Ascending aorta (tissue), 2 donors: ENCODE measurements around the gene SQSTM1. TPM values are rescaled to one million over a fixed set of nuclear protein-coding genes. Genes with fewer than 3 reads are reported as not detected.

Experiments
- DNase-seq, 2 donors: peaks; one replicate each; pipeline ENCODE4 v3.0.0-alpha.2; 2019; ENCODE audit warnings: low spot score in 2 of 2
- H3K27ac ChIP-seq, 2 donors: fragments of 200-600 bp; sonication (generic); one replicate each; pipeline ENCODE4 v1.5.1; 2016 to 2017; ENCODE audit warnings: mild to moderate bottlenecking in 1 of 2
- H3K27me3 ChIP-seq: fragments of 200-600 bp; sonication (generic); one replicate; pipeline ENCODE4 v1.5.1; 2017
- H3K36me3 ChIP-seq, 2 donors: fragments of 200-600 bp; sonication (generic); one replicate each; pipeline ENCODE4 v1.5.1; 2016
- H3K4me1 ChIP-seq, 2 donors: fragments of 200-600 bp; sonication (generic); one replicate each; pipeline ENCODE4 v1.5.1; 2016 to 2017; ENCODE audit warnings: mild to moderate bottlenecking in 1 of 2
- H3K4me3 ChIP-seq, 2 donors: fragments of 200-600 bp; sonication (generic); one replicate each; pipeline ENCODE4 v1.5.1; 2016 to 2017; ENCODE audit warnings: mild to moderate bottlenecking in 1 of 2
- H3K9me3 ChIP-seq, 2 donors: fragments of 200-600 bp; sonication (generic); one replicate each; pipeline ENCODE4 v1.5.1; 2016
- intact Hi-C: fragments of 100-400 bp; cut with DNase I; formaldehyde crosslinking; loops from one replicate; pipeline ENCODE4 v1.15.1; 2023
- total RNA-seq: library from RNA; depleted of rRNA; stranded (reverse); fragments of >200 nt; gene quantifications from one replicate; pipeline ENCODE4 v1.1.0, GENCODE V29; 2016
- TF ChIP-seq, protein P1 (sequence below), 3 experiments: fragments of 200-600 bp in 2 of 3; fragments of 450-650 bp in 1 of 3; sonication (generic) in 2 of 3; IDR thresholded peaks; one replicate each; pipeline ENCODE4 v1.5.1; 2016 to 2019; ENCODE audit warnings: antibody characterized with exemption in 3 of 3, mild to moderate bottlenecking in 1 of 3, moderate library complexity in 1 of 3

The SQSTM1 gene
- total RNA-seq, 1 donor from 2014 or later: 476 TPM

DNA sequence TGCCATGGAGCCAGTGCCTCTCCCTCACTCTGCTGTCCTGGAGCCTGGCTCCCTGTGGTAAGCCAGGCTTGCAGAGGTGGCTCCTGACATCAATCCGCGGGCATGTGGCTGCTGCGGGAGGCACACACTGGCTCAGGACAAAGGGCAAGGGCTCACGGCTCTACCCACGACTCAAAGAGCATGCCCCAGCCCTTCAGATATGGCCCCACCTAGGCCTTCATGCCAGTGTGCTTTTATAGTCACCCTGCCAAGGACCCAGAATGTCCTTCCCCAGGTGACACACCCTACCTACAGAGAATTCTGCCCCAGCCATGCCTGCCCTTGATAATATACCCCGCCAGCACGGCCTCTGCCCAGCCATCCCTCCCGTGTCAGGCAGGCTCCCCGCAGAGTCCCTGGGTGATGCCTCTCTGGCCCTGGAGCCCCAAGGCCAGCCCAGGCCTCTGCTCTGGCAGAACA, 15.6 kb upstream of the SQSTM1 start:
- no peak for DNase-seq
- intact Hi-C loops: no loop called here
- TF ChIP-seq, protein P1, sequence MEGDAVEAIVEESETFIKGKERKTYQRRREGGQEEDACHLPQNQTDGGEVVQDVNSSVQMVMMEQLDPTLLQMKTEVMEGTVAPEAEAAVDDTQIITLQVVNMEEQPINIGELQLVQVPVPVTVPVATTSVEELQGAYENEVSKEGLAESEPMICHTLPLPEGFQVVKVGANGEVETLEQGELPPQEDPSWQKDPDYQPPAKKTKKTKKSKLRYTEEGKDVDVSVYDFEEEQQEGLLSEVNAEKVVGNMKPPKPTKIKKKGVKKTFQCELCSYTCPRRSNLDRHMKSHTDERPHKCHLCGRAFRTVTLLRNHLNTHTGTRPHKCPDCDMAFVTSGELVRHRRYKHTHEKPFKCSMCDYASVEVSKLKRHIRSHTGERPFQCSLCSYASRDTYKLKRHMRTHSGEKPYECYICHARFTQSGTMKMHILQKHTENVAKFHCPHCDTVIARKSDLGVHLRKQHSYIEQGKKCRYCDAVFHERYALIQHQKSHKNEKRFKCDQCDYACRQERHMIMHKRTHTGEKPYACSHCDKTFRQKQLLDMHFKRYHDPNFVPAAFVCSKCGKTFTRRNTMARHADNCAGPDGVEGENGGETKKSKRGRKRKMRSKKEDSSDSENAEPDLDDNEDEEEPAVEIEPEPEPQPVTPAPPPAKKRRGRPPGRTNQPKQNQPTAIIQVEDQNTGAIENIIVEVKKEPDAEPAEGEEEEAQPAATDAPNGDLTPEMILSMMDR (IDR thresholded peaks at IDR 0.05): no peak
- Histone ChIP-seq H3K4me1 (peaks cover 10 to 21% of the 10 kb centered on the region in 2 donors), H3K27ac (peak overlapping the region; percentile 91), H3K4me3 (peak overlapping the region; percentile 78 to 87), H3K27me3 (no peaks in the 10 kb centered on the region), H3K36me3 (peaks cover 11 to 13% of the 10 kb centered on the region in 2 donors), H3K9me3 (no peaks in the 10 kb centered on the region)

DNA sequence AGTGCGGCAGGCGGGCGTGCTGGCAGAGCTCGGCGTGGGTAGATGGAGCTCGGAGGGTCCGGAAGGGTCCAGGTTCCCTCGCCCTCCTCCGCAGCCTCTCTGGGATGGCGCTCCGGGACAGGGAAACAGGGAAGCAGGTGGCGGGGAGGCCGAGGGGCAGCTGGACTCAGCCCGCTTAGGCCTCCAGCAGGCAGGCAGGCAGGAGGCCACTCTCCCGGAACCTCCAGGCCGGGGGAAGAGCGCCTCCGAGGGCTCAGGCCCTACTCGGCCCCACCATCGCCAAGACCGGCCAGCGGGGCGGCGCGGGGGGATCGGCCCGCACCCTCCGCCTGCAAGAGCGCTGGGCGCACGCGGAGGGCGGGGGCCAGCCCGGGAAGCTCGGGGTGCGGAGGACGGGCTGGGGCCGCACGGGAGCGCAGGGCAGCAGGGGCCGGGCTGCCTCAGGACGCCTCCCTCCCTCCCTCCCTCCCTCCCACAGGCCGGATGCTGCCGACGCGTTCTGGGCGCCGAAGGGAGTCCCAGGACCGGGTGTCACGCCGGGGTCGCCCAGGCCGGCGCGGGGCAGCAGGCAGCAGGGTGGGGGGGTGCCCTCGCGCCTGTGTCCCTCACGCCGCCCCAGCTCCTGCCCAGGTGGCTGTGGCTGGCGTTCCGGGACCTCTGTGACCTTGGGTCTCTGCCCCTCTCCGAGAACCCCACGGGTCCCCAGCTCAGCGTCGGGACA, 15.0 kb upstream of the SQSTM1 start:
- DNase-seq: no peak
- Histone ChIP-seq H3K36me3 (peaks cover 6 to 7% of the 10 kb centered on the region in 2 donors), H3K4me1 (peaks cover 10 to 21% of the 10 kb centered on the region in 2 donors), H3K27ac (peak overlapping the region; percentile 91), H3K4me3 (peak overlapping the region; percentile 78 to 87), H3K27me3 (no peaks in the 10 kb centered on the region), H3K9me3 (no peaks in the 10 kb centered on the region)
- TF ChIP-seq, protein P1 (IDR thresholded peaks at IDR 0.05): no peak
- intact Hi-C loops: loop anchor here (2.0 kb wide), 1 partner anchor 101 kb away; the partner anchor contains the start of gene TBC1D9B

DNA sequence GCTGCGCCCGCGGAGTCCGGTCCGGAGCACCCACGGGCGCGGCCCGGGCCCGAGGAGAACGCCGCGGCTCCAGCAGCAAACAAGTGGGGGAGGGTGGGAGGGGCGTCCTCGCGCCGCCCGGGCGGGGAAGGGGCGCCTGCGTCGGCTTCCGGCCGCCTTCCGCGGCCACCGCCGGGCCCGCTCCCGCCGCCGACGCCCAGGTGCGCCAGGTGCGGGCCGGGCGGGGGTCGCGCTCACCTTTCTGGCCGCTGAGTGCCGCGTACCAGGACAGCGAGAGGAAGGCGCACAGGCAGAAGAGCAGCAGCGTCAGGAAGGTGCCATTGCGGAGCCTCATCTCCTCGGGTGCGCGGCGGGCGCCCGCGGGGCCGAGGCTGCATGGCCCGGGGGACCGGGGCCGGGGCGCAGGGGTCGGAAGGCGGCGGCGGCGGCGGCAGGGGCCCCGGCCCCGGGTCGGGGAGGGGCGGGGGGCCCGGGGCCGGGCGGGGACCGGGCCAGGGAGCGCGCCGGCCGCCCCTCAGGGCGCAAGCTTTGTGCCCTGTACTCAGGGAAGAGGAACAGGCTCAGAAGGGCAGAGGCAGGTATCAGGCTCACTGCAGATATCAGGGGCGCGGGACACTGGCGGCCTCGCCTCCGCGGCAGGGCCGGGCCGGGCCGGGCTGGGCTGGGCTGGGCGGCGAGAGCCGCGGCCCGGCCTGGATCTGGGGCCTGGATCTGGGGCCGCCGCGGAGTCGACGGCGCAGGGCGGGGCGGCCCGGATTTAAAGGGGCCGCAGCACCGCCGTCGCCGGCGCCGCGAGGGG, 14.3 kb upstream of the SQSTM1 start, which contains the start of gene MGAT4B:
TSS of gene MGAT4B (minus strand) at position 617 of the 799 bp plus-strand sequence. CDS start at position 334, 283 bp downstream.
- Histone ChIP-seq H3K4me1 (peaks cover 10 to 21% of the 10 kb centered on the region in 2 donors), H3K9me3 (no peaks in the 10 kb centered on the region), H3K27me3 (no peaks in the 10 kb centered on the region), H3K36me3 (peaks cover 0 to under 1% of the 10 kb centered on the region in 2 donors), H3K27ac (peak within 1 kb of the TSS; percentile 91), H3K4me3 (peak within 1 kb of the TSS; percentile 78 to 87)
- peak in 1 of 2 donors; percentile 84 for DNase-seq
- intact Hi-C loops: loop anchor here (1.0 to 2.0 kb wide), 3 partner anchors 13 to 100 kb away; partner anchors contain the start of genes MRNIP and TBC1D9B
- TF ChIP-seq, protein P1 (IDR thresholded peaks at IDR 0.05): no peak

DNA sequence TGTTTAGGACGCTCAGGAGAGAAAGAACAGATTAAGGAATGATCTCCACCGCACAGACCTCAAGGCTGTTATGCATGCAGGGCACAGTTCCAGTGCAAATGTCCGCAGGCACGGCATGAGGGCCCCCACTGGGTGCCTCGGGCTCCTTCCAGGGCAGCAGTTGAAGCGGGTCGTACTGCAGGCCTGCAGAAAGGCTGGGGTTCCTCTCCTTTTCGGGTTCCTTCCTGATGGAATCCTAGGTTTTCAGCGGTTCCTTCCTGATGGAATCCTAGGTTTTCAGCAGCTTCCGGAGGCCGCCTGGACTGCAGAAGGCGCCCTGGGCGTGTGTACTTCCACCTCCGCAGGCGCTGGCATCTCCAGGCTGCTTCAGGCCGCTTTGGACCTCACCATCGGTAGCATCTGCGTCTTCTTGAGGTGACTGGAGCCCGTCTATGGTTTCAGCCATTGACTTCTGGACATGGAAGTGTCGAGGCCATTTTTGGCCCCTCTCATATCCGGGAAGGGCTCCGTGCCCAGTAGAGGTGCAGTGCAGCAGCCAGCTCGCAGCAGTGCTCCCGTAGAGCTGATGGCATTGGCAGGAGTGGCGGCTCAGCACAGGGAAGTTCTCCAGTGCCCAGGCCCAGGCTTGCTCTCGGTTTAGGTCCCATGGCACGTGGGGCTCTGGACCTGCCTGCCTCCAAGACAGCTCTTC, 8.4 kb upstream of the SQSTM1 start:
- intact Hi-C loops: no loop called here
- H3K4me1 ChIP-seq: peaks cover 0 to 9% of the 10 kb centered on the region in 2 donors
- TF ChIP-seq, protein P1 (IDR thresholded peaks at IDR 0.05): no peak
- H3K27ac ChIP-seq: no peak overlapping the region
- H3K36me3 ChIP-seq: peaks cover 0 to 6% of the 10 kb centered on the region in 2 donors
- no peak overlapping the region for H3K4me3 ChIP-seq
- no peaks in the 10 kb centered on the region for H3K27me3 ChIP-seq
- peak in 1 of 2 donors; percentile 52 for DNase-seq
- H3K9me3 ChIP-seq: no peaks in the 10 kb centered on the region

DNA sequence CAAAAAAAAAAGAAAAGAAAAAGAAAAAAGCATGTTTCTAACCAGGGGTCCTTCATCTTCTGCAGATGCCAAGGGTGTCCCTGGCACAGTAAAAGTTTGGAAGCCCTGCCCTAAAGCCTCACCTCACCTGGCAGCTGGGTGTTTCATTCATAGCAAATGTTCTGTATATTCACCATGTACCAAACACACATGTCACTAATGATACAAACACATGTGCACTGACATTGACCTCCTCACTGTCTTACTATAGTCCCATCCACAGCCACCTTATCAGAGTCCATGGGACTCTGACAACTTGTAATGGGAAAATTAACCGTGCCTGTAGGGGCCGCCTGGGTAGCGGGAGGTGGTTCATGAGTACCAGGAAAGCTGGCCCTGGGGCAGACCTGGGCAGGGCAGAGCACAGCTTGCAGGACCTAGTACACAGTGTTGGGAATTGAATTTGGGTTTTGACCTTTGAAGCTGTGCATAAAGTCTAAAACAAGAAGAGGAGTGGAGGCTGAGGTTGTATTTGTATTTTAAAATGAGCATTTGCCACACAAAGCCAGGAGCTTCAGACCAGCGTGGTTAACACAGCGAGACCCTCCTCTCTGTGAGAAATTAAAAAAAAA, 7.6 kb upstream of the SQSTM1 start:
- Histone ChIP-seq H3K36me3 (peaks cover 0 to 6% of the 10 kb centered on the region in 2 donors), H3K9me3 (no peaks in the 10 kb centered on the region), H3K4me1 (peaks cover 2 to 13% of the 10 kb centered on the region in 2 donors), H3K4me3 (no peak overlapping the region), H3K27ac (no peak overlapping the region), H3K27me3 (no peaks in the 10 kb centered on the region)
- no peak for DNase-seq
- intact Hi-C loops: no loop called here
- TF ChIP-seq, protein P1 (IDR thresholded peaks at IDR 0.05): no peak
